Stimulated activated CD4-positive, alpha-beta T cell treated with anti-CD3 and anti-CD28 coated beads, TNF-alpha, amount 100 ng/mL, for 1 hour (primary cell): ENCODE results near the gene INPP5A.

ENCODE experiments used
- DNase-seq, 3 donors: peaks; one replicate each; pipeline ENCODE4 v3.0.0-alpha.2; 2020; ENCODE audit warnings: low read depth in 3 of 3, low spot score in 1 of 3

The INPP5A gene

DNA sequence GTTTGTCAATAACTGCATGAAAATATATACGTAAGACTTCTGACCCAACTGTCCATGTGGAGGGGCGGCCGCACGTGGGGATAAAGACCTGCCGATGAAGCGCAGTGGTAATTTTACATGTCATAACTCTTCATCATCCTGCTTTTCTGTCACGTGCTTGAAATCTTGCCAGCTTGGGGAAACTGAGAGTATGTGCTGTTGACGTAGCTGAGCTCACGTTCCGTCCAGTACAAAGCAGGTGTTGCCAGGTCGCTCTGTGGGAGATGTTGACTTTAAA, 105.1 kb downstream of the INPP5A start:
- DNase-seq = no peak

DNA sequence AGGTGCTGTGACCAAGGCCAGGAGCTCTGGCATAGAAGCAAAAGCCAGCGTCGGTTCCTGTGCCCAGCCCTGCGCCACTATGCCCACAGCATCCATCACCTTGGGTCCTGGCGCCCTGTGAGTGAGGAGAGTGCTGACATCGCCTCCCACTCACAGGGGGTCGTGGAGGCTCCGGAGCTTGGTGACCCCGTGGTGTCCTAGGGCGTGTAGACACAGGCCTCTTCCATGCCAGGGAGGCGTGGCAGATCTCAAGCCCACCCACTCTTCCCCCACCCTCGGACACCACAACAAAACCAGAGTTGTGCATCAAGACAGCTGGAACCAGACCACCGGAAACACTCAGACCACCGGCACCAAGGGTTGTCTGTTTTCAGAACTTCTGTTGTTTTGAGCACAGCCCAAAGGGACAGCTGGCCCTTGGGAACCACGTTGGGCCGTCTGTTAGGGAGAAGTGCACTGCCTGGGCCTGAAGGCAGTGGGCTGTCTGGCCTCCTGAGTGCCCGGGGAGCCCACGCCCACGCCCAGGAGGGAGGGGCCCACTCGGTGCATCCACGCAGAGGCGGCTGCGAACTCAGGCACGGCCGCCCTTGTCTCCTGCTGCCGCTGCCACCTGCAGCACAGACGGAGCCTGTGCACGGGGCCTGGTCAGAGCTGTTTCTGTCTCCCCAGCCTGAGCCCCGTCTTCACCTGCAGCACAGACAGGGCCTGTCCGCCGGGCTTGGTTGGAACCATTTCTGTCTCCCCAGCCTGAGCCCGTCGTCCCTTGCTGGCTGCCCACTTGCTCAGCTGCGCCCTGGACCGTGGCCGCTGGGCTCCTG, 106.3 kb downstream of the INPP5A start:
- no peak for DNase-seq

DNA sequence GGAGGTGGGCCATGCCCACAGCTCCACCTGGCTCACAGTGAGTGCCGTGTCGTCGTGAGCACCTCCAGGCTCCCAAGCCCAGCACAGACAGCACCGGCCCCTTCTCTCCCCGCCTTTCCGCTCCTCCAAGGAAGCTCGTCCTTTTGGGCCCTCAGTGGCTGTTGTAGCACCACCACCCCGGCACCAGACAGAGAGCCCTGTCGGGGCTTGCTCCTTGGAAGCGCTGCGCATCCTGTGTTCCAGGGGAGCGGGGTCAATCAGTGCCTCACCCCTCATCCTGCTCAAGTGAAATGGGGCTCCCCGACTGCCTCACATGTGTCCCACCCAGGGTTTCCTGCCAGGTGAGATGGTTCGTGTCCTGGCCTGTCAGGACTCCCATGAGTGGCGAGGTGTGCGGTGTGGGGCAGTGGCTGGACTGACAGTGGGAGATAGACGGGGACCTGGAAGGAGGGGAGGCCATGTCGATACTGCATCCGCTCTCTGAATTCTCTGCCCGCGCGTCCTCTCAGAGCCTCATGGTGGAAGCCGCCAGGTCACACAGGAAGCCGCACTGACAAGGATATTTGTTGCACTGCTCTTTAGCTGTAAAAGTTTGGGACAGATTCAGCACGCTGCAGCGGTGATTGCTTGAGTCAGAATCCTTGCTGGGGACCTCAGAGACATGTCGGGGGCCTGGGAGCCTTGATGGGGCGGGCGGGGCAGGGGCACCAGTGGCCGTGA, 107.1 kb downstream of the INPP5A start:
- no peak for DNase-seq

DNA sequence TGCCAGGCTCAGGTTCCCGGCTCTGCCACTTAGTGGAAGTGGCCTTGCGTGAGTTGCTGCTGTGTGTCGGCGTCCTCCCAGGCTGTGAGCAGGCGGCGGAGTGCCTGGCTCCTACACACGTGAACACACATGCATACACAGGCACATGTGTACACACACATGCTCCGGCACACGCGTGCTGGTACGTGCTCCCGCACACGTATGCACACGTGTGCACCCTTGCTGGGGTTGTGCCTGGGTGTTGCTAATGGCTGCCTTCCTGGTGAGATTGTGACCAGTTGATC, 107.6 kb downstream of the INPP5A start:
- no peak for DNase-seq

DNA sequence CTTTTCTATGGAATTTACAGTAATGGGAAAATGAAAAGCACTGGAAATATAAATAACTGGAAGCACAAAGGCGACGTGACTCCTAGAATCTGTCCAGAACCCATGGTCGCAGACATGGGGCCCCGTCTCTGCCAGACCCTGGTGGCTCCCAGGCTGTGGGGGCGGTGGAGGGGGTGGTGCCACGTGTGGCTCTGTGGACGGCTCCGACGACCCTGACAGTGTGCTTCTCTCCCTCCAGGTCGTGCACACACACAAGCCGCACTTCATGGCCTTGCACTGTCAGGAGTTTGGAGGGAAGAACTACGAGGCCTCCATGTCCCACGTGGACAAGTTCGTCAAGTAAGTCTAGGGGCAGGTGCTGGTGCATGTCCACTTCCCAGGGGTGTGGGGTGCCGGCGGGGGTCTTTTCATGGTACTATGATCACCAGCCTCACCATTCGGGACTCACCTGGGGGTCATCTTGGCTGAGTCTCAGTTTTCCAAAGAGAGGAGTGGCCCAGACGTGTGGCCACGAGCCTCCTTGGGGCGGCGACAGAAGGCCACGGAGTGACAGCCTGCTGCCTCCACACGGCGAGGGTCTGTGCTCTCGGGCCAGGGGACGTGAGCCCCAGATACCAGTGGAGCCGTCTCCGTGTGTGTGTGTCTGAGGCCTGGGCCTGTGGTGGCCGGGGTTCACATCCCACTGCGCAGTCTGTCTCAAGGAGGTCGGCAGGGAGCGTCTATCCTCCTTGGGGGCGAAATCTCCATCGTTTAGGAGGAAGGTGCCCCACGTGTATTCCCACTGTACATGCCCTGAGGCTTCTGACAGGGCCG, 108.2 kb downstream of the INPP5A start:
- DNase-seq = no peak

DNA sequence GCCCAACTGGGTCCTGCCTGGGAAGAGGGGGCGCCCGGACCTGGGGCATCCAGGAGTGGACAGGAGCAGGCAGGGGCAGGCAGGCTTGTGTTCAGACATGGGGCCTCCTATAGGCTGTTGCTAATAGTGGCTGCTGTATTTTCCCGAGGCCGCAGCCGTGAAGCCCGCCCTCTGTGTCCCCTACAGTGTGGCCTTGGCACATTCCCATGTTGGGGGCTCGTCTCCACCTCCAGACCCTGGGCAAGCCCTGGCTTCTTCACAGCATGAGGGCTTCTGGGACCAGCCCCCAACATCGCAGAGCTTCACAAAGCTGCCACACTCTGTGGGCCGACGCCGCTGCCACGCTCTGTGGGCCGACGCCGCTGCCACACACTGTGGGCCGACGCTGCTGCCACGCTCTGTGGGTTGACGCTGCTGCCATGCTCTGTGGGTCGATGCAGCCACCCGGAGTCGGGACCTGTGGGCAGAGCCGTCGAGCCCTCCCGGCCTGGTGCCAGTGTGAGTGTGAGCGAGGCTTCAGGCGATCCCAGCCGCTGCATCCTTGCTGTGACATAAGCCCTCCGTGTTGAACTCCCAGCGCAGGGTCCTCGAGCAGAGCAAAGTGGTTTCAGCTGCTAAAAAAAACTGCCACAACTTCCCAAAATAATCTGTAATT, 109.0 kb downstream of the INPP5A start:
- DNase-seq = no peak

DNA sequence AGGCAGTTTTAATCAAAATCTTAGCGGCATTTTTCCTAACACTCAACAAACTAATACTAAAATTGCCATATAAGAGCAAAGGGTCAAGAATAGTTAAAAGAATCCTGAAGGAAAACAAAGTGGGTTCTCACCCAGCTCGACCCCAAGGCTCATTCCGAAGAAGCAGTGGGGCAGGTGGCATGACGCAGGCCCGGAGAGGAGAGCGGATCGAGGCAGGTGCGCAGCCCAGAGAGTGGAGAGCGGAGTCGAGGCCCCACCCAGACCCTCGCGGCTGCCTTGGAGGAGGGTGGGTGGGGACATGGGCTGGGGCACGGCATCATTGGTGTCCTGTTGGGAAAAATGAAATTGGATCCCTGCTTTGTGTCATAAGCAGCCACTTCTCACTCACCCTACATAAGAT, 109.8 kb downstream of the INPP5A start:
- DNase-seq = no peak

DNA sequence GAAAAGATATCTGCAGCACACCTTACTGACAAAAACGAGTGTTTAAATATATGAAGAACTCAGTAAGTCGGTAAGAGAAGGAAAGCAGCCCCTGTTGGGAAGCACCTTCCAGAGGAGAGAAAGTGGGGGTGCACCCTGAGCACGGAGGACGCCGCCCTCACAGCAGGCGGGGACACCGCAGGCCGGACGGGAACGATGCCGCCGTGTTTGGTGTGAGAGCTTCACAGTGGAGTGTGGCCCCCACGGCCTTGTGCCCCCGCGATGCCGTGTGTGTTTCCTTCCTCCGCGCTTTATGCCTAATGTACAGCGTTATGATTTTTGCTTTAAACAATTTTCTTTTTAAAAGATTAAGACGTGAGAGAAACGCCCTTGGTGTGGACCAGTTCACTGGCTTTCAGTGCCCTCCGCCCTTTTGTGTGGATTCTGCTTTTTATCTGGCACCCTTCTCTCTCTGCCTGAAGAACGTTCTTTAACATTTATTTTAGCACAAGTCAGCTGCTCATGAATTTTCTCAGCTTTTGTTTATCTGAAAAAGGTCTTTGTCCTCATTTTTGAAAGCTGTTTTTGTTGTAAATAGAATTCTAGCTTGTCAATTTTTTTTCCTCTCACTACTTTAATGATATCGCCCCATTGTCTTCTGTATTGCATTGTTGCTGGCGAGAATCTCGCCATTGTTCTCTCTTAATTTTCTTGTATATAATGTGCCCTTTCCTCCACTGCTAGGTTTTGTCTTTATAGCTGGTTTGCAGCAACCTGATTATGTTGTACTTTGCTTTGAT, 110.7 kb downstream of the INPP5A start:
- DNase-seq = no peak

DNA sequence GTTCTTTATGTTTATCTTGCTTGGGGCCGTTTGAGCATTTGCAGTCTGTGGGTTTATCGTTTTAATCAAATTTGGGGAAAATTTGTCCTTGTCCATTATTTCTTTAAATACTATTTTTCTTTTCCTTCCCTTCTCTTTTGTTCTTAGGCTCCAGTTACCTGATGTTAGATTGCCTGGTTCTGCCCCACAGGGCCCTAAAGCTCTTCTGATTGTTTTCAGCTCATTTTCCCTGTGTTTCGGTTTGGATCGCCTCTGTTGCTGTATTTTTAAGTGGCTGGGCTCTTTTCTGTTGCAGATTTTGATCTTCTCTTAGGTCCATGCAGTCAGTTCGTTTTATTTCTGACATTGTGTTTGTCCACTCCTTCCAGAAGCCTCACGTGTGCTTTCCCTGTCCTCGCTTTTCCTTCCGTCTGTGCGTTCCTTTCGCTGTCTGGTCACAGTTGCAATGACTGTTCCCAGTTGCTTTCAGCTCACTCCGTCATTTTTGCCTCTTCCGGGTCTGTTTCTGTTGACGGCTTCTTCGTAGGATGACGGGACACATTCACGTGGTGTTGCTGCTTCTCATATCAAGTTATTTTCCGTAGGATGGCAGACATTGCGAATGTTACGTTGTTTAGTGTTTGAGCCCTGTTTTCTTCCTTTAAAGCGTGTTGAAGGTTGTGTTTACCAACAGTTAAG, 111.4 kb downstream of the INPP5A start:
- no peak for DNase-seq

DNA sequence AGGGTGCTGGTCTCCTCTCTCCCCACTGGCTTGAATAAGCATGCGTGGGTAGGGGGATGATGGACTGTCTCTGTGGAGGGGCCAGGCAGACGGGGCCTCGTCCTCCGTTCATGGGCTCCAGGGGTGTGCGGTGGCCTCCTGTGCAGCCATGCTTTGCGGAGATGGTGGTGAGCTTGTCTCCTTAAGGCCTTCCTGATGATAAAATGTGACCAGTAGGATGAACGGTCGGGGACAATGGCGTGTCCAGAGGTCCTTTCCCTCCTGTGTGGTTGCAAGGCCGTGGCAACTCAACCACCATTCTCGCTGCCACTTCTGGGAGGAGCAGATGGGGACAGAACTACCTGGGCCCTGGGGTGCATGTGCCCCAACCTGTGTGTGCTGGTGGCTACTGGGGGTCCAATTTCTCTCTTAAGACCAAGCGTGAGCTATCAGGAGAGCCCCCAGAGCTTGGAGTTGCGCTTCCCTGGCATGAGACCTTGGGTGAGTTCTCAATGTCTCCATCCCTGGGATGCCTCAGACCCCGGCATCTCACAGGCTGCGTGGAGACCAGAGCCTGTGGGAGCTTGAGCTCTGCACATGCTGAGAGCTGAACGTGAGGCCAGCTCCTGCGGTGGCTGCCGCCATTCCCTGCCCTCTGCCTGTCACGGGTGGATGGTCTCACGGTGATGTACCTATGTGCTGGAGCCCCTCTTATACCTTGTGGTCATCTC, 112.2 kb downstream of the INPP5A start:
- no peak for DNase-seq

DNA sequence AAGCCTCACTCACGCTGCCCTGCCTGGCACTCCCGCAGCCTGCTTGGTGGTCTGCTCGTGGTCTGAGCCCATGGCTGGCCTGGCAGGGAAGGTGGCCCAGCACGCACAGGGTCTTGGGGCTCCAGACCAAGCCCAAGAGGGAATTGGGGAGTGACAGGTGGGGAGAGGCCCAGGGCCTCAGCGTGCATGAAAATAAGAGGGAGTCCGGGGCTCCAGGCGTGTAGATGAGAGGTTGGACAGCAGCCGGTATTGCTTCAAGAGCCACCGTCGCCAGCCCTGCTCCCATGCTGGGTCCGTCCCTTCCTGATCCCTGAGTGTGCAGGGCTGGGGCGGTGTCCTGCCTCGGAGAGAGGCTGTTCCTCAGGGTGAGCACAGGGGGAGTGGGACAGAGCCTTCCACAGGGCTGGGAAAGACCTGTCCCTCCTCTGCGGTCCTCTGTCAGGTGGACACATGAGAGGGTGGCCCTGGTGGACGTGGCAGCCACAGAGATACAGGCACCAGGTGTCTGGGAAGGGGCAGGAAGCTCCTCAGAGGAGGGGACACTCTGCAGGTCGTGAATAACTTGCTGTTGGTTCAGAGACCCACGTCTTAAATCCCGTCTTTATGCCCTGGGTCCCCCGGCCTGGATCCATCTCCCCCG, 113.1 kb downstream of the INPP5A start:
- DNase-seq = no peak

DNA sequence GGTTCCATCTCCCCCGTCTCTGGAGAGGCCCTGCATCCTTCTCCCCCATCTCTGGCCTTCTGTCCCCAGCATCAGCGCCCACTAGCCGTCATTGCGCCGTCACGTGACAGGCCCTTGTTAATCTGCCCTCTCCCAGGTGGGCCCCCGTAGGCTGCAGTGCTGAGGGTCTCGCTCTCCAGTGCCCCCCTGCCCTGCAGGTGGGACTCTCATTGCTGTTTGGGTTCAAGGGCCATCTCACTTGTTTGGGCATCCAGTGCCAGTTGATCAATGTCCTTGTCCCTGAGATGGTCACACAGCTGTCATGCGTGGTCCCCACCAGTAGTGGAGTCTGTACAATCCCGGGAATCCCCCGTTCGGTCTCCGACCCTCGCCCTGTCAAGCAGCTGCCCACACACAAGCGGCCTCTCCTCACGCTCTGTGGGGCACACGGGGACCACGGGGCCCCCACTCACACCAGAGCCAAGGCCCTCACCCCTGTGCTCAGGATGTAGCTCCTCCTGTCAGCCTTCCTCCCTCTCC, 114.0 kb downstream of the INPP5A start:
- no peak for DNase-seq

DNA sequence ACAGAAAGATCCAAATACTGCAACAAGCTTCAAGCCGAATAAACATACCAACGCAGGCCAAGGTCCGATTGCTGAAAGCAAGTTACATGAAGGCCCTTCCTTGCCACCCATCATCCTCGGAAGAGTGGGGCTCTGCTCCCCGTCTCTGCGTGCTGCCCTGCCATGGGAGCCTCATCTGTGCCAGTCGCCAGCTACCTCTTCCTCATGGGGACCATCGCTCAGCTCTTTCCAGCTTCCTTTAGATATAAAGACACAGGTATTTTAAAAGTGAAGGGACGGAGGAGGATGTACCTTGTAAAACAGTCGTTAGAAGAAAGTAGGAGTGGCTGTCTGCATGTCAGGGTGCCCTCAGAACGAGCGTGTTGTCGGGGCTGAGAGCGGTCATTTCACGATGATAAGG, 114.9 kb downstream of the INPP5A start:
- DNase-seq = no peak

DNA sequence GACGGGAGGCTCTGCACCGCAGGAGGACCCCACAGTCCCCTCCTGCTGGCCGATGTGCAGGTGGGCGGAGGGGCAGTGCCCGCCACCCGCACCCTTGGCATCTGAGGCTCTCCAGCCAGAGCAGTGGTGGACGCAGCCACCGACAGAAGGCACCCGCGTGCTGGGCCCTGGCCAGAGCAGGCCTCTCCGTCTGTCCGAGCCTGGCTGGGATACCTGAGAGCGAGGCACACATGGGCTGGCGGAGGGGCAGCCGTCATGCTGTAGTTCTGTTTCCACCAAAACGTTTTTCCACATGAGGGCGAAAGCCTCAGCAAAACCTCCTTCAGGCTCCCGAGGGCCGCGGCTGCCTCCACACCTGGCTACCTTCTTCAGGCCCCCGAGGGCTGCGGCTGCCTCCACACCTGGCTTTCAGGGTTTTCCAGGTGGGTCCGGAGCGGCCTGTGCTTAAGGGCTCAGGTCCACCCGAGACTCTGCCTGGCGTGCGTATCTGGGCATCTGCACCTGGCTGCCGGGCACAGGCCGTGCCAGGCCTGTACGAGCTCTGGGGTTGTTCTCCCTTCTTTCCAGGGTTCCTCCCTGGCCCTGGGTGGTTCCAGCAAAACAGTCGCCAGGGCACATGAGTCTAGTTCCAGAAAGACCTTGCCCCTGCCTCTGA, 115.5 kb downstream of the INPP5A start:
- DNase-seq = no peak

DNA sequence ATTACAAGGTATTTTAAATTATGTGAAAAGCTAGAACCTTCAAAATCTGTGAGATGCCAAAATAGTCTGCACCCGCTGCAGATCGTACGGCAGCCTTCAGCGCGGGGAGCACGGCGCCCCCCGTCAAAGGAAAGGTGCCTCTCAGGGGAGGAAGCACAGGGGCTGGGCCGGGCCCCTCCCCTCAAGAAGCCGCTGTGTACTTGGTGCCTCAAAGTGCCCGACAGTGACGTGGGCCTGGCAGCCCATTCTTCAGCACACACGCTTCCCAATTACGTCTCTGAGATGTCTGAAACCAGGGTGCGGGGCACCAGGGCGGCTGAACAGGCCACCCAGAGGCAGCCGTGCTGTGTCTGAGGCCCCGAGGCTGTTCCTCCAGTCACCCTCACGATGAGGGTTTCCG, 116.1 kb downstream of the INPP5A start:
- no peak for DNase-seq

DNA sequence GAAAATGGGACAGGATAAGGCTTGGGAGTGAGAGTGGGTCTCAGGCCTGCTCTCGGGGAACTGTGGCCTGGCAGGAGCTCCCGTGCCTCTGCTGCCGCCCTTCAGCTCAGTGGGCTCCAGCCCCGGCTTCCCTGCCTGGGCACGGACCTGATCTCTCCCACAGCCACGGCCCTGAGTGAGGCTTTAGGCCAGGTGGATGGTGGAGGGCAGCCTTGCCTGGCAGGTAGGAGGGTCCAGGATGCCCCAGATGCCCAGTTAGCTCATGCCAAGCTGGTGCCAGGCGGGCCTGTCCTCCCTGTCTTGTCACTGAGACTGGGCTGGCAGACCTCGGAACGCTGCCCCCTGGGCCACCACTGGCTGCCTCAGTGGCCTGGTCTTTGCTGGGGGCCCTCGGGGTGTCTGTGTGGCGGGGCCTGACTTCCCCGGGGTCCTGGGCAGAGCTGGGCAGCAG, 116.6 kb downstream of the INPP5A start:
- DNase-seq = no peak

DNA sequence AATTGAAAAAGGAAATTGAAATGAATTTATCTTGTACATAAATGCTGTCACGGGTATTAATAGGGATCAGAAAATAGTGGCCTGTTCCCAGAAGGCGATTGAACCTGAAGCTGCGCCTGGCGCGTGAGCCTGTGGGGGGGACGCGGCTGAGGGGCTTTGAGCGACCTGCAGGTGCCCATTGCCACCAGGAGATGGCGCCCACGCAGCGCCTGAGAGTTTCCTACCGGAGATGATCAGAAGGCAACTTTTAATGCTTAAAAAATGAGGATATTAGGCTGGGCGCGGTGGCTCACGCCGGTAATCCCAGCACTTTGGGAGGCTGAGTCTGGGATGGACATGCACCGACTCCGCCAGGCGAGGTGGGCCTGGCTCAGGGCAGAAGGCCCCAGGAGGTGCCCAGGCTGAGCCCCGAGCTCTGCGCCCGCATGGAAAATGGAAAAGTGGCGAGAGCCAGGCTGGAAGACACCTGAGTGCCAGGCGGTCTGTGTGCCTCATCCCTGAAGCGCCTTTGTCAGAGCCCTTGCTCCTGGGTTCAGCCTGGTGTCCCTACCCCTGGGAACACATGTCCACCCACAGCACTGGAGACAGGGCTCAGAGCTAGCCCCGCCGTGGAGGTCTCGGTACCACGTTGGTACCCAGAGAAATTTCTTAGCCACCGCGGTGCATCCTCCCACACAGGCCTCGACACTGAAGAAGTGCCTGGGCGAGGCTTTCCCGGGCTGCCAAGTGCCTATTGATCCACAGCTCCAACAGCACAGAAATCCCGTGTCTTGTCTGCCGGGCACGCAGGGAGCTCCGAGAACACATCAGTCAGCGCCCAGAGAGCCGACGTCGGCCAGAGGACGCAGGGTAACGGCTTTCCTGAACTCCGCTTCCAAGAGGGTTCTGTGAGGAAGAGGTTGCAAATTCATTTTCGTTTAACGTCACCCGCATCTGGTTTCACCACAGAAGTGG, 117.4 kb downstream of the INPP5A start:
- peak in 1 of 3 donors; percentile 32 for DNase-seq
